K562 (cell line): Measurements from ENCODE around the gene POLR2A. TPM values are rescaled to one million over a fixed set of nuclear protein-coding genes. Genes with fewer than 3 reads are reported as not detected.

ENCODE experiments used
- ATAC-seq: fragments of 200-7000 bp; cut with Tn5 transposase; 3 replicates; pipeline ENCODE4 v1.9.1; 2020; ENCODE audit warnings: moderate library complexity
- BruUV-seq: library from RNA; stranded (reverse); fragments of 400-500 nt; replicated peaks from 2 replicates; lab custom pipeline; 2021; lab: Mats Ljungman, UMichigan
- CTCF ChIA-PET: fragments of 300-600 bp; formaldehyde crosslinking; extraction: SDS; loops from one replicate; lab custom pipeline; 2021; ENCODE audit warnings: low intra/inter-chr PET ratio; lab: Yijun Ruan, JAX
- POLR2A ChIA-PET: fragments of 300-600, 350-650 bp; sonication (Branson Sonifier 250); formaldehyde crosslinking; extraction: SDS; loops from one replicate; lab custom pipeline; 2021; ENCODE audit warnings: antibody characterized with exemption, inconsistent platforms; lab: Yijun Ruan, JAX
- DNase-seq, 4 experiments: peaks; one replicate each; pipeline versions ENCODE4 v3.0.0 to v3.0.0-alpha.2; 2011 to 2018; ENCODE audit warnings: low spot score in 3 of 4, mixed read lengths in 3 of 4; ENCODE audit errors: extremely low read depth in 1 of 4
- FAIRE-seq: peaks from 2 replicates; lab custom pipeline; 2011; peaks lifted over from hg19 to GRCh38; lab: Jason Lieb, UNC
- H2AFZ ChIP-seq: 2 replicates; pipeline ENCODE4 v1.6.0; 2011; ENCODE audit warnings: low read depth, low read length, control low read depth, inconsistent platforms
- H3K27ac ChIP-seq: fragments of 200-600 bp; 3 replicates; pipeline ENCODE4 v1.8.0; 2011; ENCODE audit warnings: low read depth, mild to moderate bottlenecking, control low read depth, inconsistent platforms, low read length, moderate library complexity, mixed read lengths; ENCODE audit errors: extremely low read depth
- H3K27me3 ChIP-seq, 2 experiments: fragments of 300-600 bp in 1 of 2; 2 replicates in 1 of 2; 3 replicates in 1 of 2; pipeline versions ENCODE4 v1.6.0 to v1.8.0; 2011; ENCODE audit warnings: inconsistent platforms in 2 of 2, low read length in 2 of 2, mild to moderate bottlenecking in 1 of 2, mixed read lengths in 1 of 2, moderate library complexity in 1 of 2; ENCODE audit not compliant: control insufficient read depth in 2 of 2, insufficient read depth in 2 of 2
- H3K36me3 ChIP-seq: fragments of 300-600 bp; 3 replicates; pipeline ENCODE4 v1.8.0; 2011; ENCODE audit warnings: mild to moderate bottlenecking, low read length, inconsistent platforms; ENCODE audit not compliant: control insufficient read depth, insufficient read depth
- H3K4me1 ChIP-seq, 2 experiments: fragments of 200-600 bp in 1 of 2; replicated peaks in 1 of 2; 2 replicates in 1 of 2; 3 replicates in 1 of 2; pipeline versions ENCODE4 v1.5.1 to v1.8.0; 2011; ENCODE audit warnings: inconsistent platforms in 2 of 2, low read length in 2 of 2, mild to moderate bottlenecking in 1 of 2, mixed read lengths in 1 of 2, moderate library complexity in 1 of 2; ENCODE audit not compliant: control insufficient read depth in 2 of 2, insufficient read depth in 2 of 2
- H3K4me2 ChIP-seq: 2 replicates; pipeline ENCODE4 v1.6.1; 2011; ENCODE audit warnings: low read length, control low read depth, inconsistent platforms, mixed read lengths; ENCODE audit not compliant: insufficient read depth
- H3K4me3 ChIP-seq: fragments of 200-600 bp; sonication (generic), shearing (Covaris generic); 2 replicates; pipeline ENCODE4 v1.5.1; 2016; ENCODE audit warnings: control low read depth, inconsistent platforms
- H3K79me2 ChIP-seq: fragments of 200-600 bp; 3 replicates; pipeline ENCODE4 v1.8.0; 2011; ENCODE audit warnings: low read length, inconsistent platforms; ENCODE audit not compliant: control insufficient read depth, insufficient read depth
- H3K9ac ChIP-seq, 2 experiments: 2 replicates each; pipeline versions ENCODE4 v1.6.0 to v1.6.1; 2011; ENCODE audit warnings: low read depth in 2 of 2, low read length in 2 of 2, control low read depth in 1 of 2, inconsistent platforms in 1 of 2, mild to moderate bottlenecking in 1 of 2, mixed read lengths in 1 of 2; ENCODE audit not compliant: insufficient read depth in 1 of 2
- H3K9me1 ChIP-seq: one replicate; pipeline ENCODE4 v1.6.0; 2011; ENCODE audit warnings: inconsistent platforms, mild to moderate bottlenecking, low read length, moderate library complexity; ENCODE audit not compliant: control insufficient read depth, insufficient read depth
- H3K9me3 ChIP-seq: replicated peaks from 2 replicates; pipeline ENCODE4 v1.5.1; 2011; ENCODE audit warnings: low read depth, low read length, inconsistent platforms; ENCODE audit not compliant: control insufficient read depth, insufficient read depth
- H4K20me1 ChIP-seq: replicated peaks from 2 replicates; pipeline ENCODE4 v1.6.1; 2011; ENCODE audit warnings: low read length, inconsistent platforms, mixed read lengths; ENCODE audit not compliant: control insufficient read depth, insufficient read depth
- ELF1 ChIP-seq: fragments of 200-800 bp; sonication (Bioruptor generic); IDR thresholded peaks from 2 replicates; pipeline ENCODE4 v1.6.1; 2016; ENCODE audit warnings: missing genetic modification characterization, missing compliant biosample characterization
- FOXO4 ChIP-seq: fragments of 450-650 bp; formaldehyde crosslinking; IDR thresholded peaks from 2 replicates; pipeline ENCODE4 v1.4.0; 2020; ENCODE audit warnings: mild to moderate bottlenecking, moderate library complexity
- HMGXB4 ChIP-seq: sonication (generic); formaldehyde crosslinking; IDR thresholded peaks from 2 replicates; pipeline ENCODE4 v1.8.1; 2023; ENCODE audit warnings: mild to moderate bottlenecking, missing genetic modification reagents
- KAT7 ChIP-seq: sonication (generic); formaldehyde crosslinking; IDR thresholded peaks from 2 replicates; pipeline ENCODE4 v1.8.0; 2022; ENCODE audit warnings: missing genetic modification reagents, mild to moderate bottlenecking, borderline replicate concordance
- POLR2G ChIP-seq: fragments of 200-400 bp; formaldehyde crosslinking; IDR thresholded peaks from 2 replicates; pipeline ENCODE4 v1.6.1; 2017; ENCODE audit warnings: low read depth, mild to moderate bottlenecking, antibody characterized with exemption, low read length, moderate library complexity
- PRDM10 ChIP-seq: fragments of 450-650 bp; IDR thresholded peaks from 2 replicates; pipeline ENCODE4 v1.6.1; 2018; ENCODE audit not compliant: partially characterized antibody
- ZNF395 ChIP-seq: fragments of 200-800 bp; sonication (Bioruptor generic); IDR thresholded peaks from 2 replicates; pipeline ENCODE4 v1.6.1; 2017; ENCODE audit warnings: missing genetic modification characterization, missing compliant biosample characterization
- ZNF780A ChIP-seq: fragments of 250-450 bp; sonication (Bioruptor Pico); IDR thresholded peaks from 2 replicates; pipeline ENCODE4 v1.5.0; 2021; ENCODE audit warnings: mild to moderate bottlenecking
- WGBS: fragments of 100-300 bp; shearing (Covaris generic); methylation state at CpG from one replicate; pipeline ENCODE4 v1.1.6; 2016; ENCODE audit warnings: low coverage, mixed read lengths; ENCODE audit not compliant: insufficient coverage; ENCODE audit errors: missing lambda C conversion rate; 5-methylcytosine and 5-hydroxymethylcytosine counted together
- in situ Hi-C: fragments of 300-500 bp; cut with MboI; formaldehyde crosslinking; loops from 4 replicates; pipeline ENCODE4 v1.15.0; 2018; ENCODE audit warnings: inconsistent platforms, mixed read lengths
- intact Hi-C: fragments of 100-400 bp; cut with micrococcal nuclease; formaldehyde crosslinking; loops from 2 replicates; pipeline ENCODE4 v1.14.2; 2022
- polyA plus RNA-seq, 8 experiments: library from polyadenylated mRNA; depleted of rRNA in 4 of 8; stranded (reverse) in 5 of 8; unstranded in 3 of 8; fragments of >200 nt; fragmentation: Nextera tagmentation in 2 of 8; fragmentation: Illumina TruSeq in 1 of 8; extraction: Ambion mirVana in 2 of 8; extraction: Trizol in 1 of 8; gene quantifications; 2 replicates each; pipeline versions ENCODE4 v1.2.1 to v1.2.3, GENCODE V29; 2011 to 2014; ENCODE audit warnings: inconsistent platforms in 1 of 8, missing spikeins in 1 of 8
- total RNA-seq, 7 experiments: library from RNA; depleted of rRNA in 6 of 7; stranded (reverse); fragments of >200 nt in 6 of 7; fragmentation: Illumina TruSeq in 2 of 7; extraction: Trizol in 2 of 7; gene quantifications; 2 replicates each; pipeline versions ENCODE4 v1.2.1 to v1.2.3, GENCODE V29; 2011 to 2021; ENCODE audit warnings: low replicate concordance in 1 of 7

Gene POLR2A
- total and polyA plus RNA-seq, 9 of the 15 experiments (the other 6 are each of a cell fraction or from before 2014, with no cell fraction given) = 1.3 to 109 (median 12.4) TPM

- in situ Hi-C loops = no loop called here
- TF ChIP-seq KAT7 = 0 out of 2 replicates have a peak, but pooled peaks have one; percentile 44
- TF ChIP-seq FOXO4 (CRISPR knock-in tag) = no peak
- TF ChIP-seq ELF1 = peak; percentile 37; the same call in 1 of the 2 replicates
- TF ChIP-seq POLR2G = peak; percentile 77
- no peak for TF ChIP-seq ZNF780A
- peak; percentile 61 for TF ChIP-seq PRDM10
- 0 out of 2 replicates have a peak, but pooled peaks have one; percentile 43 for TF ChIP-seq ZNF395 (CRISPR knock-in tag)
- TF ChIP-seq HMGXB4 = no peak
Measured at GRCh38 chr17:7435676-7436555, 48.2 kb upstream of the POLR2A start.

More at GRCh38 chr17:7435676-7436555, 48.2 kb upstream of the POLR2A start:
- H3K4me3 ChIP-seq = peak overlapping the region; percentile 64
- H3K4me2 ChIP-seq = peak overlapping the region; percentile 90
- FAIRE-seq (peak; percentile 32), DNase-seq (peak; percentile 47 to 69 (median 54)), ATAC-seq (peak; percentile 72)
- H3K27me3 ChIP-seq = no peaks in the 10 kb centered on the region
- 22% methylated on average over 19 of the region's 49 CpGs for WGBS
- peak overlapping the region; percentile 75 for H3K27ac ChIP-seq
- H3K9me1 ChIP-seq = no peaks in the 10 kb centered on the region
- peaks cover 15 to 59% of the 10 kb centered on the region in 2 experiments; a peak in 4 of 5 replicates for H3K4me1 ChIP-seq
- H3K79me2 ChIP-seq = peaks cover 7% of the 10 kb centered on the region; the same call in 2 of the 3 replicates
- peak overlapping the region; percentile 92 for H2AFZ ChIP-seq
- no peaks in the 10 kb centered on the region for H3K9me3 ChIP-seq
- BruUV-seq = TSS peak; percentile 82
- no peaks in the 10 kb centered on the region for H4K20me1 ChIP-seq
- H3K36me3 ChIP-seq = no peaks in the 10 kb centered on the region
- peak overlapping the region; percentile 64 to 90 for H3K9ac ChIP-seq
- ChIA-PET CTCF (no interaction called here), POLR2A (interaction anchor here (0.5 to 4.2 kb wide), 10 partner anchors 8 to 556 kb away, joined by 3 to 21 read pairs (median 4); partner anchors contain the start of genes POLR2A, SPEM2 and TP53)
- intact Hi-C loops = loop anchor here (5.0 kb wide), 2 partner anchors 34 to 46 kb away; partner anchors contain the start of genes POLR2A, SLC35G6 and TMEM256
